Peyer's patch (tissue), 4 donors: ENCODE measurements around the gene ARMC10. TPM values are rescaled to one million over a fixed set of nuclear protein-coding genes. Genes with fewer than 3 reads are reported as not detected.
A peak's percentile ranks its signal among the peaks of the same experiment; 100 is the strongest.
"Not testable (repeated sequence)": the region's sequence is repeated elsewhere in the genome, so short reads cannot be mapped to it uniquely, and the experiment has no call there.

Experiments
- DNase-seq, 3 donors: peaks; one replicate each; pipeline ENCODE4 v3.0.0-alpha.2; 2017 to 2019
- H3K27ac ChIP-seq, 4 donors: fragments of 200-600 bp; sonication (generic); one replicate each; pipeline ENCODE4 v1.5.1; 2016 to 2019
- H3K27me3 ChIP-seq, 2 donors: fragments of 200-600 bp; sonication (generic); one replicate each; pipeline ENCODE4 v1.5.1; 2019
- H3K36me3 ChIP-seq, 3 donors: fragments of 200-600 bp; sonication (generic); one replicate each; pipeline ENCODE4 v1.5.1; 2016 to 2019
- H3K4me1 ChIP-seq, 4 donors: fragments of 200-600 bp; sonication (generic); one replicate each; pipeline ENCODE4 v1.5.1; 2016 to 2019
- H3K4me3 ChIP-seq, 4 donors: fragments of 200-600 bp; sonication (generic); 1 replicate in 3 of 4; 2 replicates in 1 of 4; pipeline ENCODE4 v1.5.1; 2016 to 2019; ENCODE audit warnings: mild to moderate bottlenecking in 1 of 4
- H3K9me3 ChIP-seq, 4 donors: fragments of 200-600 bp; sonication (generic); one replicate each; pipeline ENCODE4 v1.5.1; 2016 to 2019; ENCODE audit warnings: mild to moderate bottlenecking in 1 of 4
- POLR2A ChIP-seq, 2 donors: fragments of 450-650 bp; IDR thresholded peaks; one replicate each; pipeline ENCODE4 v1.5.1; 2017; ENCODE audit warnings: antibody characterized with exemption in 2 of 2, mild to moderate bottlenecking in 2 of 2, moderate library complexity in 2 of 2
- total RNA-seq, 4 donors: library from RNA; depleted of rRNA; stranded (reverse); fragments of >200 nt; gene quantifications; one replicate each; pipeline ENCODE4 v1.1.0, GENCODE V29; 2016
- TF ChIP-seq, protein P1 (sequence below), 6 experiments: fragments of 450-650 bp in 4 of 6; fragments of 200-600 bp in 2 of 6; sonication (generic) in 1 of 6; IDR thresholded peaks; one replicate each; pipeline ENCODE4 v1.5.1; 2017 to 2019; ENCODE audit warnings: antibody characterized with exemption in 6 of 6, mild to moderate bottlenecking in 3 of 6, moderate library complexity in 1 of 6

The ARMC10 gene
- total RNA-seq: 10 to 100 TPM; 16.5 to 24.8 (median 18.4) TPM

DNA sequence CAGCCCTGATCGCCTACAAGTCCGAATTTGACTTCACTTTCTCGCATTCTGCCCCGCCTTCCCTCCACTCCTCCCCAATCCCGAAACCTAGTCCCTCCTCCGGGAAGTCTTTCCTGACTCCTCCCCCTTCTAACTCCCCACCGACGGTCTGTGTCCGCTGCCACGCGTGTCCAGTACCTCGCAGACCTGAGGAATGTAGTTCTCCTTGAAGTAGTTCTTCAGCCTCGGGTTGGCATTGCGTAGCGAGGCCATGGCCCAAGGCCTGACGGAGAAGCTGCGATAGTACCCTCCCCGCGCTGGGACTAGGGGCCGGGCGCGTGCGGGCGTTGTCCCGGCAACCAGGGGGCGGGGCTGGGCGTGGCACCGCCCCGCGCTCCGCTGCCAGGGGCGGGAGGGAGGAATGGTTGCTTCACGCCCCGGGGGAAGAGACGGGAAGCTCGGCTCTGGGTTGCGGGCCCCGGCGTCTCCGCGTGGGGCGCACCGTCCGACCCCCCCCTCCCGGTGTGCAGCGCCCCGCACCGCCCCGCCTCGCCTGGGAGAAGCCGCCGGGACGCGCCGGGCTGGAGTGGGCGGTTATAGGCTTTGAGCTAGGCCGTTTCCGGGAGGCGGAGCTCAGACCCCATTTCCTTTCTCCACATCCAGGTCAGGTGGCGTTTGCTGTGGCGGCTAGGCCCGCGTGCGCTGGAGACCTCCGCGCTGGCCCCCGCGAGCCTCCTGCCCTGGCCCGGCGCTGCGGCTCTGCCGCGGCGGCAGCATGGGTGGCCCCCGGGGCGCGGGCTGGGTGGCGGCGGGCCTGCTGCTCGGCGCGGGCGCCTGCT is at the start of gene ARMC10, which contains the start of gene FBXL13:
TSS of gene ARMC10 (plus strand) at position 622 of the 818 bp plus-strand sequence. CDS start at position 755, 133 bp downstream.
TSS of gene FBXL13 (minus strand) at position 278 of the 818 bp plus-strand sequence.
- Histone ChIP-seq H3K4me3 (peak within 1 kb of the TSS; percentile 63 to 88 (median 79)), H3K4me1 (peaks cover 3 to 16% (median 7%) of the 10 kb centered on the region in 4 donors), H3K9me3 (no peaks in the 10 kb centered on the region), H3K27ac (peak within 1 kb of the TSS; percentile 83 to 95 (median 86)), H3K27me3 (no peaks in the 10 kb centered on the region), H3K36me3 (no peaks in the 10 kb centered on the region)
- TF ChIP-seq, protein P1, sequence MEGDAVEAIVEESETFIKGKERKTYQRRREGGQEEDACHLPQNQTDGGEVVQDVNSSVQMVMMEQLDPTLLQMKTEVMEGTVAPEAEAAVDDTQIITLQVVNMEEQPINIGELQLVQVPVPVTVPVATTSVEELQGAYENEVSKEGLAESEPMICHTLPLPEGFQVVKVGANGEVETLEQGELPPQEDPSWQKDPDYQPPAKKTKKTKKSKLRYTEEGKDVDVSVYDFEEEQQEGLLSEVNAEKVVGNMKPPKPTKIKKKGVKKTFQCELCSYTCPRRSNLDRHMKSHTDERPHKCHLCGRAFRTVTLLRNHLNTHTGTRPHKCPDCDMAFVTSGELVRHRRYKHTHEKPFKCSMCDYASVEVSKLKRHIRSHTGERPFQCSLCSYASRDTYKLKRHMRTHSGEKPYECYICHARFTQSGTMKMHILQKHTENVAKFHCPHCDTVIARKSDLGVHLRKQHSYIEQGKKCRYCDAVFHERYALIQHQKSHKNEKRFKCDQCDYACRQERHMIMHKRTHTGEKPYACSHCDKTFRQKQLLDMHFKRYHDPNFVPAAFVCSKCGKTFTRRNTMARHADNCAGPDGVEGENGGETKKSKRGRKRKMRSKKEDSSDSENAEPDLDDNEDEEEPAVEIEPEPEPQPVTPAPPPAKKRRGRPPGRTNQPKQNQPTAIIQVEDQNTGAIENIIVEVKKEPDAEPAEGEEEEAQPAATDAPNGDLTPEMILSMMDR (IDR thresholded peaks at IDR 0.05): peak in 4 of 6 experiments; percentile 29 to 57 (median 49)
- peak; percentile 32 to 47 for TF ChIP-seq POLR2A (IDR thresholded peaks at IDR 0.05)
- DNase-seq: peak; percentile 86 to 96 (median 95)

DNA sequence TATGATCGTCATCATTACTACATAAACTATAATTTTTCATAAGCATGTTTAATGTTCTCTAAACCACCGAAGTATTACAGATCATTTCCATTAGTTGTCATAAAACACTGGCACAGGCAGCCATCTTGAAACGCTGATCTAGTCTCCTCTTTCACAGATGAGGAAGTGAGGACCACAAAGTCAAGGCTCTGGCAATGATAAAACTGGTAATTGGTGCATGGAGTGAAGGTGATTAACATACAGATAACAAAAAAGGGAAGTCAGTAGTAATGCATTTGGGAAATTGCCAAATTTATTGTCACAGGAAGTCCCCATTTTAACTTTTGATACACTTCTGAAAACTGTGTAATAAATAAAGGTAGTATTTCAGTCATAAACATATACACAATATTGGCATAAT is 49.6 kb upstream of the ARMC10 start:
- H3K4me1 ChIP-seq: no peaks in the 10 kb centered on the region
- no peaks in the 10 kb centered on the region for H3K9me3 ChIP-seq
- no peak for DNase-seq
- no peak overlapping the region for H3K4me3 ChIP-seq
- H3K27me3 ChIP-seq: no peaks in the 10 kb centered on the region
- TF ChIP-seq, protein P1 (IDR thresholded peaks at IDR 0.05): no peak
- TF ChIP-seq POLR2A (IDR thresholded peaks at IDR 0.05): no peak
- H3K36me3 ChIP-seq: no peaks in the 10 kb centered on the region
- H3K27ac ChIP-seq: no peak overlapping the region

DNA sequence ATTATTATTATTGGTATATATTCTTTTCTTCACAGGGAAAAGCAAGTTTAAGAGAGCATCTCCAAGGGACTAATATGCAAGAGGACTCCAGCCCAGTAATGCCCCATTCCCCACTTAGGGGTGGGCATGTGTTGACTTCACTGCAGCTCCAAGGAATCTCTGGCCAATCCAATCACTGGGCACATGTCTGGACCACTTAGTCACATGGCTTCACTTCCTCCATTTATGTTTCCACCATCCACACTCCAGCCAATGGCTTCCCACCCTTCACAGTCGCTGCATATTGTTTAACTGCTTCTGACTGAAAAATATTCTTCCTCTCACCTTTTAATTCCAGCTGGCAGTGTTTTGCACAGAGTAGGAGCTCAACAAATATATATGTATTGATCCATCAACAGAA is 43.9 kb upstream of the ARMC10 start:
- no peaks in the 10 kb centered on the region for H3K36me3 ChIP-seq
- TF ChIP-seq, protein P1 (IDR thresholded peaks at IDR 0.05): no peak
- no peak for TF ChIP-seq POLR2A (IDR thresholded peaks at IDR 0.05)
- H3K4me1 ChIP-seq: no peaks in the 10 kb centered on the region
- H3K4me3 ChIP-seq: no peak overlapping the region
- no peak for DNase-seq
- H3K27ac ChIP-seq: no peak overlapping the region
- no peaks in the 10 kb centered on the region for H3K9me3 ChIP-seq
- H3K27me3 ChIP-seq: no peaks in the 10 kb centered on the region

DNA sequence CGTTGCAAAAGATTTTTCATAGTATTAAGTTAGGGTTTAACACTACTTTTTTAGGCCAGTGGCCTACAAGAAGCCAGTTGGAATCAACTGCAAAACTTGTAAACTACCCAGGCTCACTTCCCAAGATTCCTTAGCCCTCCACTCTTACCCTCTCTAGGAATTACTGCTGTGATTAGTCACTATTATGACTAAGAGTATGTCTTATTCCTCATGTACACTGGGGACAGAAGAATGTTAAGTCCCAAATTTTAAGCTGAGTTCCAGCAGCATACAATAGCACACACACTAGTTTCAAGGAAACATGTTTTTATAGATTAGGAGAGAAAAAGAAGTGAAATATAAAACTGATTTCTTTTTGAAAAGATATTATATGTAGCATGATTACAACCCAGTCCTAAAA is 43.2 kb upstream of the ARMC10 start:
- Histone ChIP-seq H3K9me3 (no peaks in the 10 kb centered on the region), H3K27ac (no peak overlapping the region), H3K27me3 (no peaks in the 10 kb centered on the region), H3K36me3 (no peaks in the 10 kb centered on the region), H3K4me3 (no peak overlapping the region), H3K4me1 (no peaks in the 10 kb centered on the region)
- DNase-seq: no peak
- TF ChIP-seq POLR2A (IDR thresholded peaks at IDR 0.05): no peak
- TF ChIP-seq, protein P1 (IDR thresholded peaks at IDR 0.05): no peak

DNA sequence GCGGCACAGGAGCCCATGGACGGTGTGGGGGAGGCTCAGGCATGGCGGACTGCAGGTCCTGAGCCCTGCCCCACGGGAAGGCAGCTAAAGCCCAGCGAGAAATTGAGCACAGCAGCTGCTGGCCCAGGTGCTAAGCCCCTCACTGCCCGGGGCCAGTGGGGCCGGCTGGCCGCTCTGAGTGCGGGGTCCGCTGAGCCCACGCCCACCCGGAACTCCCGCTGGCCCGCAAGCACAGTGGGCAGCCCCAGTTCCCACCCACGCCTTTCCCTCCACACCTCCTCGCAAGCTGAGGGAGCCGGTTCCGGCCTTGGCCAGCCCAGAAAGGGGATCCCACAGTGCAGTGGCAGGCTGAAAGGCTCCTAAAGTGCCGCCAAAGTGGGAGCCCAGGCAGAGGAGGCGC is 40.6 kb upstream of the ARMC10 start:
- not testable (repeated sequence) for DNase-seq, H3K4me1 ChIP-seq, H3K4me3 ChIP-seq, H3K27me3 ChIP-seq, H3K36me3 ChIP-seq, H3K27ac ChIP-seq, H3K9me3 ChIP-seq

DNA sequence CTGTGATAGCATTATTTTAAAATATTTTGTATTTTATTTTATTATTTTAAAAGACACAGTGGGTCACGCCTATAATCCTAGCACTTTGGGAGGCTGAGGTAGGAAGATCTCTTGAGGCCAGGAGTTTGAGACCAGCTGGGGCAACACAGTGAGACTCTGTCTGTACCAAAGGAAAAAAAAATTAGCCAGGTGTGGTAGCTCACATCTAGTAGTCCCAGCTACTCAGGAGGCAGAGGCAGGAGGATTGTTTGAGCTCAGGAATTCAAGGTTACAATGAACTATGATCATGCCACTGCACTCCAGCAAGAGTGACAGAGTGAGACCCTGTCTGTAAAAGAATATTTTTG is 37.5 kb upstream of the ARMC10 start:
- no peaks in the 10 kb centered on the region for H3K36me3 ChIP-seq
- H3K4me3 ChIP-seq: no peak overlapping the region
- H3K27ac ChIP-seq: no peak overlapping the region
- H3K27me3 ChIP-seq: no peaks in the 10 kb centered on the region
- H3K4me1 ChIP-seq: no peaks in the 10 kb centered on the region
- TF ChIP-seq, protein P1 (IDR thresholded peaks at IDR 0.05): no peak
- TF ChIP-seq POLR2A (IDR thresholded peaks at IDR 0.05): no peak
- no peak for DNase-seq
- no peaks in the 10 kb centered on the region for H3K9me3 ChIP-seq

DNA sequence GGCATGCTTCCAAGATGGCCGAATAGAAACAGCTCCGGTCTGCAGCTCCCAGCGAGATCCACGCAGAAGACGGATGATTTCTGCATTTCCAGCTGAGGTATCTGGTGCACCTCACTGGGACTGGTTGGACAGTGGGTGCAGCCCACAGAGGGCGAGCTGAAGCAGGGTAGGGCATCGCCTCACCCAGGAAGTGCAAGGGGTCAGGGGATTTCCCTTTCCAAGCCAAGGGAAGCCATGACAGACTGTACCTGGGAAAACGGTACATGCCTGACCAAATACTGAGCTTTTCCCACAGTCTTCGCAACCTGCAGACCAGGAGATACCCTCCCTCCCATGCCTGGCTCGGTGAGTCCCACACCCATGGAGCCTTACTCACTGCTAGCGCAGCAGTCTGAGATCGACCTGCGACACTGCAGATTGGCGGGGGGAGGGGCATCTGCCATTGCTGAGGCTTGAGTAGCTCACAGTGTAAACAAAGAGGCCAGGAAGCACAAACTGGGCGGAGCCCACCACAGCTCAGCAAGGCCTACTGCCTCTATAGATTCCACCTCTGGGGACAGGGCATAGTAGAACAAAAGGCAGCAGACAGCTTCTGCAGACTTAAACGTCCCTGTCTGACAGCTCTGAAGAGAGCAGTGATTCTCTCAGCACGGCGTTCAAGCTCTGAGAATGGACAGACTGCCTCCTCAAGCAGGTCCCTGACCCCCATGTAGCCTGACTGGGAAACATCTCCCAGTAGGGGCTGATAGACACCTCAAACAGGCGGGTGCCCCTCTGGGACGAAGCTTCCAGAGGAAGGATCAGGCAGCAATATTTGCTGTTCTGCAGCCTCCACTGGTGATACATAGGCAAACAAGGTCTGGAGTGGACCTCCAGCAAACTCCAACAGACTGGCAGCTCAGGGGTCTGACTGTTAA is 36.9 kb upstream of the ARMC10 start:
- not testable (repeated sequence) for H3K36me3 ChIP-seq, H3K4me1 ChIP-seq, H3K9me3 ChIP-seq, H3K27me3 ChIP-seq, H3K4me3 ChIP-seq, H3K27ac ChIP-seq
- DNase-seq: peak in 1 of 3 donors; percentile 43

DNA sequence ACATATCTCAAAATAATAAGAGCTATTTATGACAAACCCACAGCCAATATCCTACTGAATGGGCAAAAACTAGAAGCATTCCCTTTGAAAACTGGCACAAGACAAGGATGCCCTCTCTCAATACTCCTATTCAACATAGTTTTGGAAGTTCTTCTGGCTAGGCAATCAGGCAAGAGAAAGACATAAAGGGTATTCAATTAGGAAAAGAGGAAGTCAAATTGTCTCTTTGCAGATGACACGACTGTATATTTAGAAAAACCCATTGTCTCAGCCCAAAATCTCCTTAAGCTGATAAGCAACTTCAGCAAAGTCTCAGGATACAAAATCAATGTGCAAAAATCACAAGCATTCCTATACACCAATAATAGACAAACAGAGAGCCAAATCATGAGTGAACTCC is 33.1 kb upstream of the ARMC10 start:
- not testable (repeated sequence) for H3K27ac ChIP-seq, H3K36me3 ChIP-seq

More for the DNA sequence above, 33.1 kb upstream of the ARMC10 start:
- not testable (repeated sequence) for H3K4me1 ChIP-seq, H3K4me3 ChIP-seq, DNase-seq, H3K27me3 ChIP-seq, H3K9me3 ChIP-seq
